Stimulated activated CD4-positive, alpha-beta T cell treated with anti-CD3 and anti-CD28 coated beads, Interleukin-1b, Interleukin-23, amount 100 ng/mL, for 1 hour (primary cell): ENCODE measurements around the gene TPD52L1.
"Not testable (repeated sequence)": the region's sequence is repeated elsewhere in the genome, so short reads cannot be mapped to it uniquely, and the experiment has no call there.

Experiments
- DNase-seq, 2 donors: peaks; one replicate each; pipeline ENCODE4 v3.0.0-alpha.2; 2020; ENCODE audit warnings: low read depth in 2 of 2

TPD52L1 gene

GRCh38 chr6:125273251-125273650 lies 119.7 kb downstream of the TPD52L1 start:
- DNase-seq: no peak

GRCh38 chr6:125273965-125274364 lies 120.4 kb downstream of the TPD52L1 start:
- no peak for DNase-seq

- DNase-seq: no peak
Measured at GRCh38 chr6:125274935-125275334, 121.4 kb downstream of the TPD52L1 start.

GRCh38 chr6:125275779-125276178 lies 122.2 kb downstream of the TPD52L1 start:
- no peak for DNase-seq

- DNase-seq: no peak
Measured at GRCh38 chr6:125277838-125278237, 124.3 kb downstream of the TPD52L1 start.

GRCh38 chr6:125279961-125280360 lies 126.4 kb downstream of the TPD52L1 start:
- no peak for DNase-seq

- not testable (repeated sequence) for DNase-seq
Measured at GRCh38 chr6:125280370-125281035, 126.9 kb downstream of the TPD52L1 start.

- DNase-seq: not testable (repeated sequence)
Measured at GRCh38 chr6:125282470-125282869, 128.9 kb downstream of the TPD52L1 start.

- no peak for DNase-seq
Measured at GRCh38 chr6:125285353-125285752, 131.8 kb downstream of the TPD52L1 start.

GRCh38 chr6:125285936-125286335 lies 132.4 kb downstream of the TPD52L1 start:
- no peak for DNase-seq

GRCh38 chr6:125287718-125288117 lies 134.1 kb downstream of the TPD52L1 start:
- no peak for DNase-seq

GRCh38 chr6:125293587-125293986 lies 140.0 kb downstream of the TPD52L1 start:
- no peak for DNase-seq

- no peak for DNase-seq
Measured at GRCh38 chr6:125294036-125294435, 140.5 kb downstream of the TPD52L1 start.

GRCh38 chr6:125294925-125295324 lies 141.4 kb downstream of the TPD52L1 start:
- no peak for DNase-seq

- DNase-seq: no peak
Measured at GRCh38 chr6:125296471-125296870, 142.9 kb downstream of the TPD52L1 start.

GRCh38 chr6:125299257-125299656 lies 145.7 kb downstream of the TPD52L1 start:
- DNase-seq: no peak

- no peak for DNase-seq
Measured at GRCh38 chr6:125300992-125301434, 147.4 kb downstream of the TPD52L1 start.

GRCh38 chr6:125301435-125302391 lies 148.1 kb downstream of the TPD52L1 start, which contains the start of gene HDDC2:
TSS of gene HDDC2 (minus strand) at chr6:125301967. CDS start at chr6:125301932, 35 bp downstream.
- DNase-seq: peak in 1 of 2 donors; percentile 54

GRCh38 chr6:125302840-125303511 lies 149.4 kb downstream of the TPD52L1 start:
- no peak for DNase-seq

GRCh38 chr6:125303512-125303854 lies 149.9 kb downstream of the TPD52L1 start:
- no peak for DNase-seq

- no peak for DNase-seq
Measured at GRCh38 chr6:125304970-125305660, 151.5 kb downstream of the TPD52L1 start.

GRCh38 chr6:125306756-125307149 lies 153.2 kb downstream of the TPD52L1 start:
- DNase-seq: no peak
